IMR-90 (cell line): ENCODE results near the gene IDH3B. TPM values are rescaled to one million over a fixed set of nuclear protein-coding genes. Genes with fewer than 3 reads are reported as not detected.

Source experiments
- ATAC-seq: fragments of 200-7000 bp; cut with Tn5 transposase; 2 replicates; pipeline ENCODE4 v1.9.1; 2020; ENCODE audit warnings: low read depth, mild to moderate bottlenecking, moderate library complexity
- BruUV-seq: library from RNA; stranded (reverse); fragments of 400-500 nt; replicated peaks from 2 replicates; lab custom pipeline; 2021; lab: Mats Ljungman, UMichigan
- CTCF ChIA-PET: fragments of 300-600 bp; formaldehyde crosslinking; extraction: SDS; loops from one replicate; lab custom pipeline; 2021; ENCODE audit warnings: antibody characterized with exemption; lab: Yijun Ruan, JAX
- POLR2A ChIA-PET: fragments of 300-600 bp; sonication (Branson Sonifier 250); formaldehyde crosslinking; loops from one replicate; lab custom pipeline; 2022; ENCODE audit warnings: antibody characterized with exemption; ENCODE audit not compliant: unreplicated experiment; lab: Charles Lee
- DNase-seq: peaks from one replicate; pipeline ENCODE4 v3.0.0; 2013
- H2AFZ ChIP-seq: replicated peaks from 2 replicates; pipeline ENCODE3; 2013; ENCODE audit warnings: low read length, mild to moderate bottlenecking; ENCODE audit not compliant: poor library complexity
- H2AK5ac ChIP-seq: 2 replicates; pipeline ENCODE4 v1.6.1; 2013; ENCODE audit warnings: low read depth, low read length, inconsistent platforms
- H2AK9ac ChIP-seq: replicated peaks from 2 replicates; pipeline ENCODE3; 2013; ENCODE audit warnings: mild to moderate bottlenecking, low read depth, low read length, moderate library complexity; ENCODE audit not compliant: poor library complexity
- H2BK120ac ChIP-seq: 2 replicates; pipeline ENCODE4 v1.6.1; 2013; ENCODE audit warnings: low read depth, low read length, inconsistent platforms
- H2BK15ac ChIP-seq: 3 replicates; pipeline ENCODE4 v1.6.1; 2013; ENCODE audit warnings: low read depth, low read length, inconsistent platforms
- H2BK20ac ChIP-seq: 2 replicates; pipeline ENCODE4 v1.6.1; 2013; ENCODE audit warnings: low read depth, mild to moderate bottlenecking, inconsistent platforms, low read length, moderate library complexity
- H2BK5ac ChIP-seq: 2 replicates; pipeline ENCODE4 v1.6.1; 2013; ENCODE audit warnings: mild to moderate bottlenecking, low read depth, low read length, inconsistent platforms; ENCODE audit not compliant: poor library complexity, severe bottlenecking
- H3K14ac ChIP-seq: replicated peaks from 2 replicates; pipeline ENCODE4 v1.6.1; 2013; ENCODE audit warnings: low read depth, low read length, inconsistent platforms
- H3K18ac ChIP-seq: 2 replicates; pipeline ENCODE4 v1.6.1; 2013; ENCODE audit warnings: low read depth, low read length, control low read depth
- H3K23ac ChIP-seq: 2 replicates; pipeline ENCODE4 v1.6.1; 2013; ENCODE audit warnings: low read depth, low read length, inconsistent platforms
- H3K27ac ChIP-seq: 2 replicates; pipeline ENCODE4 v1.5.1; 2013; ENCODE audit warnings: mild to moderate bottlenecking, control low read depth, low read length; ENCODE audit not compliant: insufficient read depth
- H3K27me3 ChIP-seq: 2 replicates; pipeline ENCODE4 v1.6.1; 2013; ENCODE audit warnings: low read length; ENCODE audit not compliant: control insufficient read depth, insufficient read depth
- H3K36me3 ChIP-seq: 2 replicates; pipeline ENCODE4 v1.6.1; 2013; ENCODE audit warnings: low read length, mixed read lengths; ENCODE audit not compliant: control insufficient read depth, insufficient read depth
- H3K4ac ChIP-seq: 2 replicates; pipeline ENCODE4 v1.6.1; 2013; ENCODE audit warnings: low read depth, low read length, inconsistent platforms
- H3K4me1 ChIP-seq: 2 replicates; pipeline ENCODE4 v1.6.1; 2013; ENCODE audit warnings: low read length, mixed read lengths; ENCODE audit not compliant: control insufficient read depth, insufficient read depth
- H3K4me2 ChIP-seq: 2 replicates; pipeline ENCODE4 v1.6.1; 2013; ENCODE audit warnings: low read depth, mild to moderate bottlenecking, control low read depth, low read length, moderate library complexity
- H3K4me3 ChIP-seq: 2 replicates; pipeline ENCODE4 v1.5.1; 2013; ENCODE audit warnings: low read depth, mild to moderate bottlenecking, control low read depth, low read length, moderate library complexity; ENCODE audit not compliant: insufficient read depth
- H3K56ac ChIP-seq: 2 replicates; pipeline ENCODE4 v1.6.1; 2013; ENCODE audit warnings: low read length, inconsistent platforms; ENCODE audit not compliant: insufficient read depth; ENCODE audit errors: extremely low read depth
- H3K79me1 ChIP-seq, 2 experiments: 2 replicates each; pipeline ENCODE4 v1.6.1; 2013; ENCODE audit warnings: low read length in 2 of 2, inconsistent platforms in 1 of 2, low read depth in 1 of 2
- H3K9ac ChIP-seq: 2 replicates; pipeline ENCODE4 v1.6.1; 2013; ENCODE audit warnings: low read depth, low read length, control low read depth
- H3K9me1 ChIP-seq: 2 replicates; pipeline ENCODE4 v1.6.1; 2013; ENCODE audit warnings: low read length, inconsistent platforms; ENCODE audit not compliant: insufficient read depth
- H3K9me3 ChIP-seq: 2 replicates; pipeline ENCODE4 v1.6.1; 2013; ENCODE audit warnings: low read length; ENCODE audit not compliant: control insufficient read depth, insufficient read depth
- H4K20me1 ChIP-seq: 2 replicates; pipeline ENCODE4 v1.6.1; 2013; ENCODE audit warnings: low read length, inconsistent platforms; ENCODE audit not compliant: insufficient read depth
- H4K5ac ChIP-seq: 2 replicates; pipeline ENCODE4 v1.6.1; 2013; ENCODE audit warnings: mild to moderate bottlenecking, low read depth, low read length, control low read depth
- H4K8ac ChIP-seq, 2 experiments: 2 replicates each; pipeline ENCODE4 v1.6.1; 2013; ENCODE audit warnings: low read depth in 2 of 2, low read length in 2 of 2, control low read depth in 1 of 2, inconsistent platforms in 1 of 2
- H4K91ac ChIP-seq: 2 replicates; pipeline ENCODE4 v1.6.1; 2013; ENCODE audit warnings: low read depth, low read length, inconsistent platforms; ENCODE audit not compliant: insufficient read depth
- BHLHE40 ChIP-seq: fragments of 150-350 bp; IDR thresholded peaks from 2 replicates; pipeline ENCODE4 v1.6.1; 2016; ENCODE audit warnings: mild to moderate bottlenecking, low read depth, low read length
- CEBPB ChIP-seq: IDR thresholded peaks from 2 replicates; pipeline ENCODE4 v1.6.1; 2012; ENCODE audit warnings: low read depth, low read length, improper control_type of control experiment
- FOS ChIP-seq: fragments of 150-350 bp; IDR thresholded peaks from 2 replicates; pipeline ENCODE4 v1.6.1; 2016; ENCODE audit warnings: low read depth, low read length
- MAFK ChIP-seq: IDR thresholded peaks from 2 replicates; pipeline ENCODE4 v1.6.1; 2012; ENCODE audit warnings: low read depth, low read length, improper control_type of control experiment
- USF2 ChIP-seq: fragments of 150-350 bp; IDR thresholded peaks from 2 replicates; pipeline ENCODE4 v1.6.1; 2017; ENCODE audit warnings: mild to moderate bottlenecking, antibody characterized with exemption, low read length, low read depth
- WGBS, 2 experiments: methylation state at CpG; one replicate each; pipeline versions ENCODE4 v1.1.5 to v1.1.7; 2013; ENCODE audit warnings: missing lambda C conversion rate in 2 of 2; ENCODE audit not compliant: insufficient read length in 1 of 2; ENCODE audit errors: extremely low coverage in 2 of 2; 5-methylcytosine and 5-hydroxymethylcytosine counted together
- dilution Hi-C: fragments of 300-500 bp; cut with HindIII; formaldehyde crosslinking; loops from one replicate; pipeline ENCODE4 v1.14.3; 2018; ENCODE audit warnings: low sequenced_read_pairs; ENCODE audit not compliant: unreplicated experiment
- in situ Hi-C: fragments of 300-500 bp; cut with MboI; formaldehyde crosslinking; loops from 3 replicates; pipeline ENCODE4 v1.14.3; 2019; ENCODE audit warnings: low sequenced_read_pairs, inconsistent platforms, mixed read lengths
- intact Hi-C: fragments of 100-400 bp; cut with micrococcal nuclease; formaldehyde crosslinking; loops from 2 replicates; pipeline ENCODE4 v1.10.0; 2022
- polyA plus RNA-seq, 3 experiments: library from polyadenylated mRNA; depleted of rRNA; stranded (reverse); fragments of >200 nt; gene quantifications; 2 replicates each; pipeline ENCODE4 v1.2.3, GENCODE V29; 2012; ENCODE audit warnings: low replicate concordance in 1 of 3
- total RNA-seq: library from RNA; depleted of rRNA; stranded (reverse); fragments of >200 nt; gene quantifications from 2 replicates; pipeline ENCODE4 v1.2.3, GENCODE V29; 2012

IDH3B gene
- total and polyA plus RNA-seq, 2 of the 4 experiments (the other 2 are of a cell fraction) = 151 to 160 TPM

GRCh38 chr20:2694008-2694471, 30.0 kb upstream of the IDH3B start:
- H4K20me1 ChIP-seq = no peaks in the 10 kb centered on the region; the same call in 1 of the 2 replicates
- no peak overlapping the region for H3K9ac ChIP-seq
- H2BK15ac ChIP-seq = no peak overlapping the region
- H2BK20ac ChIP-seq = no peak overlapping the region
- H4K5ac ChIP-seq = no peak overlapping the region
- TF ChIP-seq MAFK (no peak), CEBPB (no peak), BHLHE40 (no peak), FOS (no peak), USF2 (no peak)
- peaks cover 61% of the 10 kb centered on the region for H3K27me3 ChIP-seq
- no TSS peak for BruUV-seq
- no peak overlapping the region for H2BK5ac ChIP-seq
- no peak overlapping the region for H2AK9ac ChIP-seq
- no peak overlapping the region for H3K18ac ChIP-seq
- ATAC-seq = no peak
- peak overlapping the region; percentile 45 for H2AFZ ChIP-seq
- no peaks in the 10 kb centered on the region for H3K36me3 ChIP-seq
- H3K4ac ChIP-seq = no peak overlapping the region
- H3K4me3 ChIP-seq = no peak overlapping the region
- ChIA-PET POLR2A (no interaction called here), CTCF (no interaction called here)
- H3K56ac ChIP-seq = no peak overlapping the region
- no peaks in the 10 kb centered on the region for H3K9me3 ChIP-seq
- H3K4me1 ChIP-seq = no peaks in the 10 kb centered on the region
- DNase-seq = no peak
- dilution Hi-C loops (no loop called here), in situ Hi-C loops (no loop called here), intact Hi-C loops (loop anchor here (2.0 kb wide), 1 partner anchor 47 kb away; no protein-coding TSS in a partner anchor)
- no peaks in the 10 kb centered on the region for H3K79me1 ChIP-seq
- no peak overlapping the region for H3K14ac ChIP-seq
- no peak overlapping the region for H3K23ac ChIP-seq
- no peak overlapping the region for H4K91ac ChIP-seq
- no peak overlapping the region for H4K8ac ChIP-seq
- no peak overlapping the region for H3K27ac ChIP-seq
- no peak overlapping the region for H3K4me2 ChIP-seq
- WGBS, 2 experiments = 7% methylated on average over 6 of the region's 23 CpGs; no CpG with 5 or more reads in 1 of the 2 experiments
- no peak overlapping the region for H2BK120ac ChIP-seq
- H2AK5ac ChIP-seq = no peak overlapping the region
- no peaks in the 10 kb centered on the region; the same call in 1 of the 2 replicates for H3K9me1 ChIP-seq
